B cell (primary cell): ENCODE results near the gene EGF.

Experiments used
- EZH2 ChIP-seq: IDR thresholded peaks from 2 replicates; pipeline ENCODE4 v1.6.1; 2012; ENCODE audit warnings: borderline replicate concordance, low read depth, mild to moderate bottlenecking, moderate library complexity, low read length; ENCODE audit not compliant: insufficient read depth, poor library complexity, severe bottlenecking
- TF ChIP-seq, protein P1 (sequence below): fragments of 200-600 bp; IDR thresholded peaks from one replicate; pipeline ENCODE4 v1.8.0; 2022; ENCODE audit warnings: antibody characterized with exemption, mild to moderate bottlenecking

DNA sequence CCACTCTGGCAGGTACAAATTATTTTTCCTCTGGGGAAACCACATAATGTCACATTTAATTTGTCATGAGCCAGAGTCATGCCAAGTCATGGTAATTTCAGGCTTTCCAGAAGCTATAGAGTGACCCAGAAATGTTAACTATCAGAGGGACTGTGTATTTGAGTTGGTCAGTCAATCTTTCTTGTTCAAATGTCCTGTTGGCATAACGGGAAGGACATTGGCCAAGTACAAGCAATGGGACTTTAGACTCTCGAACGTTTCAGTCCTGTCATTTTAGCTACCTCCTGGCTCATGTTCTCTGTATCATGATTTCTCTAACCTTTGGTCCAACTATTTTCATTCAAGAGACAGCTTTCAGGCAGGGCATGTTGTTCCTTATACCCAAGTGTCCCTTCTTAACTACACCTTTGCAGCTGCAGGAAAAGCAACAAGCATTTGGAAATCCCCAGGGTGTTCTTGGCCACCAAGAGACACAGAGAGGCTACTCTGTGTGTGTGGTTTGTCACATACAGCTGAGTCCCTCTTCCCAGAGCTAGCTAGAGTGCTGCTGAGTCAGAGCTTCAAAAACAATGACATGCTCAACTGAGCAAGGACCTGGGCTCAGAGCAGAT is 142.6 kb downstream of the EGF start:
- TF ChIP-seq, protein P1, sequence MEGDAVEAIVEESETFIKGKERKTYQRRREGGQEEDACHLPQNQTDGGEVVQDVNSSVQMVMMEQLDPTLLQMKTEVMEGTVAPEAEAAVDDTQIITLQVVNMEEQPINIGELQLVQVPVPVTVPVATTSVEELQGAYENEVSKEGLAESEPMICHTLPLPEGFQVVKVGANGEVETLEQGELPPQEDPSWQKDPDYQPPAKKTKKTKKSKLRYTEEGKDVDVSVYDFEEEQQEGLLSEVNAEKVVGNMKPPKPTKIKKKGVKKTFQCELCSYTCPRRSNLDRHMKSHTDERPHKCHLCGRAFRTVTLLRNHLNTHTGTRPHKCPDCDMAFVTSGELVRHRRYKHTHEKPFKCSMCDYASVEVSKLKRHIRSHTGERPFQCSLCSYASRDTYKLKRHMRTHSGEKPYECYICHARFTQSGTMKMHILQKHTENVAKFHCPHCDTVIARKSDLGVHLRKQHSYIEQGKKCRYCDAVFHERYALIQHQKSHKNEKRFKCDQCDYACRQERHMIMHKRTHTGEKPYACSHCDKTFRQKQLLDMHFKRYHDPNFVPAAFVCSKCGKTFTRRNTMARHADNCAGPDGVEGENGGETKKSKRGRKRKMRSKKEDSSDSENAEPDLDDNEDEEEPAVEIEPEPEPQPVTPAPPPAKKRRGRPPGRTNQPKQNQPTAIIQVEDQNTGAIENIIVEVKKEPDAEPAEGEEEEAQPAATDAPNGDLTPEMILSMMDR: no peak
- no peak for TF ChIP-seq EZH2
